ENCODE measurements around the gene SNX22. TPM values are rescaled to one million over a fixed set of nuclear protein-coding genes. Genes with fewer than 3 reads are reported as not detected.

The SNX22 gene
- total and polyA plus RNA-seq, 4 donors, result 2.2 to 37.4 (median 3.1) TPM

DNA sequence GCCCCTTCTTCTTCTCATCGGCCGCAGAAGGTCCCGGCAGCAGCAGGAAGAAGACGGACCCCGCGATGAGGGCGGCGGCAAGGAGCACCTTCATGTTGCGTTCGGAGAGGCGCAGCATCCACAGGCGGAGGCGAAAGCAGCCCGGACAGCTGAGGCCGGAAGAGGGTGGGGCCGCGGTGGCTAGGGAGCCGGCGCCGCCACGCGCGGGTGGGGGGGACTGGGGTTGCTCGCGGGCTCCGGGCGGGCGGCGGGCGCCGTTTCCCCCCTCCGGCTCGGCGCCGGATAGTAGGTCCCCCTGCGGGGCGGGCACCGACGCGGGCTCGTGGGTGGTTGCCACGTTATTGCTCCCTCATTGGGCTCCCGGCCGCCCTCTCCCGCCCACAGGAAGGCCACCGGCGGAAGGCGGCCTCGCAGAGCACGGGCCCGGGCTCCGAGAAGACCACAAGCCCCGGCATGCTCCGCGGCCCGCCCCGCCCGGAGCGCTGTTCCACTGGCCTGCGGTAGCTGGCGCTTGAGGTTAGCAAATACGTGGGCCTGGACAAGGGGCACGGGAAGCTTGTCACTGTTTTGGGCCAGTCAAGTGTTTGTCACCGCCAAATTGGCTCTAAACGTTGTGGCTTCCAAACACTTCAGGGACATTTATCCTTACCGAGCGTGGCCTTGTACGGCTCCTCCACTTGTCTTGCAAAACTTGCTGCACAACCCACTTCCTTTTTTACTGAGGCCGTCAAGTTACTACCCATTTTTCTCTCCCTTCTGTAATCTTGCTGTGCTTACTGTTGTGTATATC lies 11.5 kb downstream of the SNX22 start, which contains the start of gene PPIB:
Gene PPIB, minus strand, starts transcription at position 154 of the 790 bp plus-strand sequence. Its CDS starts 36 bp downstream, at position 118.
- Histone ChIP-seq H3K27me3 (ENCODE audit: control insufficient read depth in 4 of 4, insufficient read depth in 4 of 4, low read length in 3 of 4) (no peaks in the 10 kb centered on the region), H3K4me1 (ENCODE audit: control insufficient read depth in 4 of 4, insufficient read depth in 4 of 4, low read length in 3 of 4) (peaks cover 3 to 38% (median 24%) of the 10 kb centered on the region in 4 donors), H3K27ac (ENCODE audit: low read depth in 1 of 2, low read length in 2 of 2) (peak within 1 kb of the TSS; percentile 88 to 92), H3K9me3 (ENCODE audit: control insufficient read depth in 4 of 4, low read length in 3 of 4) (no peaks in the 10 kb centered on the region), H3K36me3 (ENCODE audit: control insufficient read depth in 4 of 4, insufficient read depth in 3 of 4, low read depth in 1 of 4, low read length in 3 of 4) (peaks cover 14 to 23% (median 21%) of the 10 kb centered on the region in 4 donors), H3K4me3 (ENCODE audit: low read depth in 1 of 3, low read length in 3 of 3) (peak within 1 kb of the TSS; percentile 69 to 97 (median 93)), H3K9ac (ENCODE audit: low read depth in 1 of 2, low read length in 2 of 2) (peak within 1 kb of the TSS; percentile 93 to 97)
- DNase-seq (ENCODE audit: low spot score), result peak; percentile 95
- under 1% methylated on average over 69 of the region's 69 CpGs for WGBS
- TF ChIP-seq EGR1 (IDR thresholded peaks at IDR 0.05; ENCODE audit: low read depth in 2 of 2) (peak in 1 of 2 donors; percentile 36), SP1 (IDR thresholded peaks at IDR 0.05) (peak; percentile 85), JUND (IDR thresholded peaks at IDR 0.05) (no peak), YY1 (IDR thresholded peaks at IDR 0.05) (peak; percentile 52), RXRA (IDR thresholded peaks at IDR 0.05) (no peak), FOXA2 (IDR thresholded peaks at IDR 0.05) (peak; percentile 16), HNF4G (IDR thresholded peaks at IDR 0.05) (no peak), HNF4A (conservative IDR thresholded peaks at IDR 0.05) (peak in 1 of 2 donors; percentile 37), TAF1 (conservative IDR thresholded peaks at IDR 0.05) (no peak), GABPA (IDR thresholded peaks at IDR 0.05 in 1 of 2, conservative IDR thresholded peaks at IDR 0.05 in 1 of 2) (peak; percentile 54 to 89), FOXA1 (IDR thresholded peaks at IDR 0.05) (peak; percentile 61), NR2F2 (IDR thresholded peaks at IDR 0.05) (peak; percentile 14), RAD21 (IDR thresholded peaks at IDR 0.05) (peak; percentile 53 to 59)
- TF ChIP-seq, protein P1, sequence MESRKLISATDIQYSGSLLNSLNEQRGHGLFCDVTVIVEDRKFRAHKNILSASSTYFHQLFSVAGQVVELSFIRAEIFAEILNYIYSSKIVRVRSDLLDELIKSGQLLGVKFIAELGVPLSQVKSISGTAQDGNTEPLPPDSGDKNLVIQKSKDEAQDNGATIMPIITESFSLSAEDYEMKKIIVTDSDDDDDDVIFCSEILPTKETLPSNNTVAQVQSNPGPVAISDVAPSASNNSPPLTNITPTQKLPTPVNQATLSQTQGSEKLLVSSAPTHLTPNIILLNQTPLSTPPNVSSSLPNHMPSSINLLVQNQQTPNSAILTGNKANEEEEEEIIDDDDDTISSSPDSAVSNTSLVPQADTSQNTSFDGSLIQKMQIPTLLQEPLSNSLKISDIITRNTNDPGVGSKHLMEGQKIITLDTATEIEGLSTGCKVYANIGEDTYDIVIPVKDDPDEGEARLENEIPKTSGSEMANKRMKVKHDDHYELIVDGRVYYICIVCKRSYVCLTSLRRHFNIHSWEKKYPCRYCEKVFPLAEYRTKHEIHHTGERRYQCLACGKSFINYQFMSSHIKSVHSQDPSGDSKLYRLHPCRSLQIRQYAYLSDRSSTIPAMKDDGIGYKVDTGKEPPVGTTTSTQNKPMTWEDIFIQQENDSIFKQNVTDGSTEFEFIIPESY (IDR thresholded peaks at IDR 0.05), result peak; percentile 47
- TF ChIP-seq, protein P2, sequence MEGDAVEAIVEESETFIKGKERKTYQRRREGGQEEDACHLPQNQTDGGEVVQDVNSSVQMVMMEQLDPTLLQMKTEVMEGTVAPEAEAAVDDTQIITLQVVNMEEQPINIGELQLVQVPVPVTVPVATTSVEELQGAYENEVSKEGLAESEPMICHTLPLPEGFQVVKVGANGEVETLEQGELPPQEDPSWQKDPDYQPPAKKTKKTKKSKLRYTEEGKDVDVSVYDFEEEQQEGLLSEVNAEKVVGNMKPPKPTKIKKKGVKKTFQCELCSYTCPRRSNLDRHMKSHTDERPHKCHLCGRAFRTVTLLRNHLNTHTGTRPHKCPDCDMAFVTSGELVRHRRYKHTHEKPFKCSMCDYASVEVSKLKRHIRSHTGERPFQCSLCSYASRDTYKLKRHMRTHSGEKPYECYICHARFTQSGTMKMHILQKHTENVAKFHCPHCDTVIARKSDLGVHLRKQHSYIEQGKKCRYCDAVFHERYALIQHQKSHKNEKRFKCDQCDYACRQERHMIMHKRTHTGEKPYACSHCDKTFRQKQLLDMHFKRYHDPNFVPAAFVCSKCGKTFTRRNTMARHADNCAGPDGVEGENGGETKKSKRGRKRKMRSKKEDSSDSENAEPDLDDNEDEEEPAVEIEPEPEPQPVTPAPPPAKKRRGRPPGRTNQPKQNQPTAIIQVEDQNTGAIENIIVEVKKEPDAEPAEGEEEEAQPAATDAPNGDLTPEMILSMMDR (IDR thresholded peaks at IDR 0.05; ENCODE audit: low read depth, low read length, missing input control), result peak; percentile 33
- TF ChIP-seq, protein P3, sequence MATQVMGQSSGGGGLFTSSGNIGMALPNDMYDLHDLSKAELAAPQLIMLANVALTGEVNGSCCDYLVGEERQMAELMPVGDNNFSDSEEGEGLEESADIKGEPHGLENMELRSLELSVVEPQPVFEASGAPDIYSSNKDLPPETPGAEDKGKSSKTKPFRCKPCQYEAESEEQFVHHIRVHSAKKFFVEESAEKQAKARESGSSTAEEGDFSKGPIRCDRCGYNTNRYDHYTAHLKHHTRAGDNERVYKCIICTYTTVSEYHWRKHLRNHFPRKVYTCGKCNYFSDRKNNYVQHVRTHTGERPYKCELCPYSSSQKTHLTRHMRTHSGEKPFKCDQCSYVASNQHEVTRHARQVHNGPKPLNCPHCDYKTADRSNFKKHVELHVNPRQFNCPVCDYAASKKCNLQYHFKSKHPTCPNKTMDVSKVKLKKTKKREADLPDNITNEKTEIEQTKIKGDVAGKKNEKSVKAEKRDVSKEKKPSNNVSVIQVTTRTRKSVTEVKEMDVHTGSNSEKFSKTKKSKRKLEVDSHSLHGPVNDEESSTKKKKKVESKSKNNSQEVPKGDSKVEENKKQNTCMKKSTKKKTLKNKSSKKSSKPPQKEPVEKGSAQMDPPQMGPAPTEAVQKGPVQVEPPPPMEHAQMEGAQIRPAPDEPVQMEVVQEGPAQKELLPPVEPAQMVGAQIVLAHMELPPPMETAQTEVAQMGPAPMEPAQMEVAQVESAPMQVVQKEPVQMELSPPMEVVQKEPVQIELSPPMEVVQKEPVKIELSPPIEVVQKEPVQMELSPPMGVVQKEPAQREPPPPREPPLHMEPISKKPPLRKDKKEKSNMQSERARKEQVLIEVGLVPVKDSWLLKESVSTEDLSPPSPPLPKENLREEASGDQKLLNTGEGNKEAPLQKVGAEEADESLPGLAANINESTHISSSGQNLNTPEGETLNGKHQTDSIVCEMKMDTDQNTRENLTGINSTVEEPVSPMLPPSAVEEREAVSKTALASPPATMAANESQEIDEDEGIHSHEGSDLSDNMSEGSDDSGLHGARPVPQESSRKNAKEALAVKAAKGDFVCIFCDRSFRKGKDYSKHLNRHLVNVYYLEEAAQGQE (IDR thresholded peaks at IDR 0.05), result peak; percentile 10
- TF ChIP-seq, protein P4, sequence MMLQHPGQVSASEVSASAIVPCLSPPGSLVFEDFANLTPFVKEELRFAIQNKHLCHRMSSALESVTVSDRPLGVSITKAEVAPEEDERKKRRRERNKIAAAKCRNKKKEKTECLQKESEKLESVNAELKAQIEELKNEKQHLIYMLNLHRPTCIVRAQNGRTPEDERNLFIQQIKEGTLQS (IDR thresholded peaks at IDR 0.05), result no peak
- TF ChIP-seq, protein P5, sequence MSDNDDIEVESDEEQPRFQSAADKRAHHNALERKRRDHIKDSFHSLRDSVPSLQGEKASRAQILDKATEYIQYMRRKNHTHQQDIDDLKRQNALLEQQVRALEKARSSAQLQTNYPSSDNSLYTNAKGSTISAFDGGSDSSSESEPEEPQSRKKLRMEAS (IDR thresholded peaks at IDR 0.05), result no peak

Data from liver (tissue), 9 donors.